ENCODE results near the gene DAAM2. TPM values are rescaled to one million over a fixed set of nuclear protein-coding genes. Genes with fewer than 3 reads are reported as not detected.

Gene DAAM2
- polyA plus RNA-seq, 2 of the 4 experiments (the other 2 are of a cell fraction) = not detected

DNA sequence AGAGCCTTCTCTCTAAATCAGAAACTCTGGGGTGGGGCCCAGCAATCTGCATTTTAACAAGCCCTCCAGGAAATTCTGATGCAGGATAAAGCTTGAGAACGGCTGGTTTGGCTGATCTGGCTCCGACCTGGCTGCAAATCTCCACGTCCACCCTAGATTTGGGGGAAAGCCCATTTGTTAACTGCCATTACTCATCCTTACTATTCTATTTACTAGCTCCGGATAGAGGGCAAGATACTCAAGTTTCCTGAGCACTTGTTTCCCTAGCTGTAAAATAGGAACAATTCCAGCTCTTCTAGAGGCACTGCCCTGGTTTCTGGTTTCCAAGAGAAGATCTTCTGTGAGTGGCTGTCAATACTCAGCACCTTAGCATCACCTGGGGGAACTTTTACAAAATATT lies 44.4 kb downstream of the DAAM2 start:
- H3K27ac ChIP-seq = no peak overlapping the region
- H3K4me1 ChIP-seq = no peaks in the 10 kb centered on the region
- ATAC-seq (no peak), FAIRE-seq (no peak), DNase-seq (ENCODE audit: low read depth in 1 of 2, low spot score in 1 of 2) (no peak)
- POLR2A ChIA-PET = no interaction called here
- CTCF ChIA-PET = no interaction called here
- TF ChIP-seq CBX2 (IDR thresholded peaks at IDR 0.05; ENCODE audit: borderline replicate concordance, low read depth) (no peak), NFE2L2 (conservative IDR thresholded peaks at IDR 0.05; ENCODE audit: low read length) (no peak), HOXB13 (CRISPR knock-in tag; IDR thresholded peaks at IDR 0.05; ENCODE audit: low read depth) (no peak), EHF (CRISPR knock-in tag; IDR thresholded peaks at IDR 0.05) (no peak), MAZ (IDR thresholded peaks at IDR 0.05; ENCODE audit: borderline replicate concordance, low read depth, low read length) (no peak), ZNF302 (CRISPR knock-in tag; IDR thresholded peaks at IDR 0.05) (no peak), NPAS2 (CRISPR knock-in tag; IDR thresholded peaks at IDR 0.05; ENCODE audit: borderline replicate concordance) (no peak), EP300 (IDR thresholded peaks at IDR 0.05) (no peak), ZFP36 (IDR thresholded peaks at IDR 0.05; ENCODE audit: borderline replicate concordance, partially characterized antibody) (no peak), KDM5A (IDR thresholded peaks at IDR 0.05) (no peak), FOSB (CRISPR knock-in tag; IDR thresholded peaks at IDR 0.05) (no peak), JUN (IDR thresholded peaks at IDR 0.05) (no peak), BHLHE40 (IDR thresholded peaks at IDR 0.05; ENCODE audit: low read depth, low read length) (no peak), POLR2AphosphoS2 (conservative IDR thresholded peaks at IDR 0.05; ENCODE audit: low read length) (no peak), HDAC2 (IDR thresholded peaks at IDR 0.05) (no peak)
- TF ChIP-seq, protein P1, sequence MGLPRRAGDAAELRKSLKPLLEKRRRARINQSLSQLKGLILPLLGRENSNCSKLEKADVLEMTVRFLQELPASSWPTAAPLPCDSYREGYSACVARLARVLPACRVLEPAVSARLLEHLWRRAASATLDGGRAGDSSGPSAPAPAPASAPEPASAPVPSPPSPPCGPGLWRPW (IDR thresholded peaks at IDR 0.05) = no peak
- H3K4me3 ChIP-seq = no peak overlapping the region
- 0% methylated on average over 4 of the region's 4 CpGs for WGBS (ENCODE audit: missing lambda C conversion rate)
- H3K4me2 ChIP-seq = no peak overlapping the region
- no peaks in the 10 kb centered on the region for H3K9me3 ChIP-seq

DNA sequence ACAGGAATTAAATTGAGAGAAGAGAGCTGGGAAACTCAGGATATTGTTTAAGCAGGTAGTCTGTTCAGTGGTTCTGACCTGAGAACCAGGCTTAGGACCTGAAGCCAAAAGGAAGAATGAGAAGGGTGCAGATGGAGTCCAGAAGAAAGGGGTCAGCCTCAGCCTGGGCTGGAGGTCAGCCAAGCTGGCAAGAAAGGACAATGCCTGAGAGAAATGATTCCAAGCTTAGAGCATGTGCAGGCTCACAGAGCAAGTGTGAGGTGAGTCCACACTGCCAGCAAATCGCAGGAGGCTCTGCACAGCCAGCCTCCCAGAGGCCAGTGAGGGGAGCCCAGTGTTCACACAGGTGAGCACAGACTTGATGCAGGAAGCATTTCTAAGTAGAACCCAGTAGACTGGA lies 47.3 kb downstream of the DAAM2 start:
- CTCF ChIA-PET = no interaction called here
- no peak for DNase-seq (ENCODE audit: low read depth in 1 of 2, low spot score in 1 of 2)

DNA sequence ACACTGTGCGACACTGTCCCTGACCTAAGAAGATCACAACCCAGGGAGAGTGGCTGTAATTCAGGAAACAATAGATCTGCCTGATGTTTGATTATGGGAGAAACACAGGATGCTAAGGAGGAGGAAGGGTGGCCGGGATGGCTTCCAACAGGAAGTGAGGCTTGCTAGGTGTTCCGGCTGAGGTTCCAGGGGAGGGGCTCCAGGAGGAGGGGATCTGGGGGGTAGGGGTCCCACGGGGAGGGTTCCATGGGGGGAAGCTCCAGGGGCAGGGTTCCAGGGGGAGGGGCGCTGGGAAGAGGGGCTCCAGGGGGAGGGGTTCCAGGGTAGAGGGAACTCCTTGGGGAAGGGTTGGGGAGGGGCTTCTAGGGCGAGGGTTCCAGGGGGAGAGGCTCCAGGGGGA lies 48.6 kb downstream of the DAAM2 start:
- no peak for FAIRE-seq
- CTCF ChIA-PET = no interaction called here
- WGBS (ENCODE audit: missing lambda C conversion rate) = 24% methylated on average over 3 of the region's 6 CpGs

More for the DNA sequence above, 47.3 kb downstream of the DAAM2 start:
- 18% methylated on average over 1 of the region's 1 CpG for WGBS (ENCODE audit: missing lambda C conversion rate)
- no peak overlapping the region for H3K4me2 ChIP-seq
- no peak overlapping the region for H3K4me3 ChIP-seq
- H3K4me1 ChIP-seq = no peaks in the 10 kb centered on the region
- FAIRE-seq (no peak), ATAC-seq (no peak)
- POLR2A ChIA-PET = no interaction called here
- H3K27ac ChIP-seq = no peak overlapping the region
- no peak for TF ChIP-seq CBX8 (IDR thresholded peaks at IDR 0.05)
- no peak for TF ChIP-seq FOXS1 (CRISPR knock-in tag; IDR thresholded peaks at IDR 0.05)
- TF ChIP-seq MAZ (IDR thresholded peaks at IDR 0.05; ENCODE audit: borderline replicate concordance, low read depth, low read length) = no peak
- TF ChIP-seq KDM5A (IDR thresholded peaks at IDR 0.05) = no peak
- no peak for TF ChIP-seq JUNB (IDR thresholded peaks at IDR 0.05)
- TF ChIP-seq POLR2A (IDR thresholded peaks at IDR 0.05; ENCODE audit: low read length) = no peak
- no peak for TF ChIP-seq KDM1A (IDR thresholded peaks at IDR 0.05; ENCODE audit: low read depth)
- no peak for TF ChIP-seq MAFK (IDR thresholded peaks at IDR 0.05; ENCODE audit: partially characterized antibody)
- TF ChIP-seq ZNF302 (CRISPR knock-in tag; IDR thresholded peaks at IDR 0.05) = no peak
- TF ChIP-seq EP300 (IDR thresholded peaks at IDR 0.05) = no peak
- no peak for TF ChIP-seq HDAC2 (IDR thresholded peaks at IDR 0.05)
- TF ChIP-seq, protein P2, sequence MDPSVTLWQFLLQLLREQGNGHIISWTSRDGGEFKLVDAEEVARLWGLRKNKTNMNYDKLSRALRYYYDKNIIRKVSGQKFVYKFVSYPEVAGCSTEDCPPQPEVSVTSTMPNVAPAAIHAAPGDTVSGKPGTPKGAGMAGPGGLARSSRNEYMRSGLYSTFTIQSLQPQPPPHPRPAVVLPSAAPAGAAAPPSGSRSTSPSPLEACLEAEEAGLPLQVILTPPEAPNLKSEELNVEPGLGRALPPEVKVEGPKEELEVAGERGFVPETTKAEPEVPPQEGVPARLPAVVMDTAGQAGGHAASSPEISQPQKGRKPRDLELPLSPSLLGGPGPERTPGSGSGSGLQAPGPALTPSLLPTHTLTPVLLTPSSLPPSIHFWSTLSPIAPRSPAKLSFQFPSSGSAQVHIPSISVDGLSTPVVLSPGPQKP (IDR thresholded peaks at IDR 0.05; ENCODE audit: low read depth, low read length) = no peak
- no peaks in the 10 kb centered on the region for H3K9me3 ChIP-seq

More for the DNA sequence above, 48.6 kb downstream of the DAAM2 start:
- no peak for TF ChIP-seq EP300 (IDR thresholded peaks at IDR 0.05)
- no peak for TF ChIP-seq RARB (CRISPR knock-in tag; IDR thresholded peaks at IDR 0.05)
- TF ChIP-seq TFCP2L1 (CRISPR knock-in tag; IDR thresholded peaks at IDR 0.05) = no peak
- no peak for TF ChIP-seq KDM1A (IDR thresholded peaks at IDR 0.05; ENCODE audit: low read depth)
- TF ChIP-seq ZSCAN20 (CRISPR knock-in tag; IDR thresholded peaks at IDR 0.05) = no peak
- TF ChIP-seq MYC (IDR thresholded peaks at IDR 0.05; ENCODE audit: borderline replicate concordance, low read length) = no peak
- TF ChIP-seq, protein P3, sequence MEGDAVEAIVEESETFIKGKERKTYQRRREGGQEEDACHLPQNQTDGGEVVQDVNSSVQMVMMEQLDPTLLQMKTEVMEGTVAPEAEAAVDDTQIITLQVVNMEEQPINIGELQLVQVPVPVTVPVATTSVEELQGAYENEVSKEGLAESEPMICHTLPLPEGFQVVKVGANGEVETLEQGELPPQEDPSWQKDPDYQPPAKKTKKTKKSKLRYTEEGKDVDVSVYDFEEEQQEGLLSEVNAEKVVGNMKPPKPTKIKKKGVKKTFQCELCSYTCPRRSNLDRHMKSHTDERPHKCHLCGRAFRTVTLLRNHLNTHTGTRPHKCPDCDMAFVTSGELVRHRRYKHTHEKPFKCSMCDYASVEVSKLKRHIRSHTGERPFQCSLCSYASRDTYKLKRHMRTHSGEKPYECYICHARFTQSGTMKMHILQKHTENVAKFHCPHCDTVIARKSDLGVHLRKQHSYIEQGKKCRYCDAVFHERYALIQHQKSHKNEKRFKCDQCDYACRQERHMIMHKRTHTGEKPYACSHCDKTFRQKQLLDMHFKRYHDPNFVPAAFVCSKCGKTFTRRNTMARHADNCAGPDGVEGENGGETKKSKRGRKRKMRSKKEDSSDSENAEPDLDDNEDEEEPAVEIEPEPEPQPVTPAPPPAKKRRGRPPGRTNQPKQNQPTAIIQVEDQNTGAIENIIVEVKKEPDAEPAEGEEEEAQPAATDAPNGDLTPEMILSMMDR (IDR thresholded peaks at IDR 0.05) = no peak
- TF ChIP-seq, protein P4, sequence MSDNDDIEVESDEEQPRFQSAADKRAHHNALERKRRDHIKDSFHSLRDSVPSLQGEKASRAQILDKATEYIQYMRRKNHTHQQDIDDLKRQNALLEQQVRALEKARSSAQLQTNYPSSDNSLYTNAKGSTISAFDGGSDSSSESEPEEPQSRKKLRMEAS (IDR thresholded peaks at IDR 0.05) = no peak
- TF ChIP-seq FOXS1 (CRISPR knock-in tag; IDR thresholded peaks at IDR 0.05) = no peak
- no peak for TF ChIP-seq ESRRA (IDR thresholded peaks at IDR 0.05; ENCODE audit: borderline replicate concordance, low read length)
- TF ChIP-seq CBX2 (IDR thresholded peaks at IDR 0.05; ENCODE audit: borderline replicate concordance, low read depth) = no peak
- TF ChIP-seq HDAC2 (IDR thresholded peaks at IDR 0.05) = no peak
- no peak for TF ChIP-seq POLR2A (IDR thresholded peaks at IDR 0.05; ENCODE audit: low read length)
- no peak for TF ChIP-seq RAD21 (conservative IDR thresholded peaks at IDR 0.05 in 1 of 2, IDR thresholded peaks at IDR 0.05 in 1 of 2)
- TF ChIP-seq RFX5 (IDR thresholded peaks at IDR 0.05) = no peak
- TF ChIP-seq, protein P5, sequence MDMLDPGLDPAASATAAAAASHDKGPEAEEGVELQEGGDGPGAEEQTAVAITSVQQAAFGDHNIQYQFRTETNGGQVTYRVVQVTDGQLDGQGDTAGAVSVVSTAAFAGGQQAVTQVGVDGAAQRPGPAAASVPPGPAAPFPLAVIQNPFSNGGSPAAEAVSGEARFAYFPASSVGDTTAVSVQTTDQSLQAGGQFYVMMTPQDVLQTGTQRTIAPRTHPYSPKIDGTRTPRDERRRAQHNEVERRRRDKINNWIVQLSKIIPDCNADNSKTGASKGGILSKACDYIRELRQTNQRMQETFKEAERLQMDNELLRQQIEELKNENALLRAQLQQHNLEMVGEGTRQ (IDR thresholded peaks at IDR 0.05) = no peak
- Histone ChIP-seq H3K4me1 (no peaks in the 10 kb centered on the region), H3K9me3 (no peaks in the 10 kb centered on the region), H3K4me2 (no peak overlapping the region), H3K4me3 (no peak overlapping the region), H3K27ac (no peak overlapping the region)
- POLR2A ChIA-PET = no interaction called here
- DNase-seq (ENCODE audit: low read depth in 1 of 2, low spot score in 1 of 2) (no peak), ATAC-seq (no peak)
